HG02763 (cell line): ENCODE data around the gene SCEL.

Experiments used
- ATAC-seq: cut with Tn5 transposase; IDR thresholded peaks from one replicate; pipeline ENCODE4 v1.9.1; 2021; ENCODE audit warnings: mild to moderate bottlenecking, moderate library complexity; ENCODE audit not compliant: unreplicated experiment

SCEL gene

GRCh38 chr13:77521595-77522367 lies 13.7 kb upstream of the SCEL start:
- no peak for ATAC-seq

DNA sequence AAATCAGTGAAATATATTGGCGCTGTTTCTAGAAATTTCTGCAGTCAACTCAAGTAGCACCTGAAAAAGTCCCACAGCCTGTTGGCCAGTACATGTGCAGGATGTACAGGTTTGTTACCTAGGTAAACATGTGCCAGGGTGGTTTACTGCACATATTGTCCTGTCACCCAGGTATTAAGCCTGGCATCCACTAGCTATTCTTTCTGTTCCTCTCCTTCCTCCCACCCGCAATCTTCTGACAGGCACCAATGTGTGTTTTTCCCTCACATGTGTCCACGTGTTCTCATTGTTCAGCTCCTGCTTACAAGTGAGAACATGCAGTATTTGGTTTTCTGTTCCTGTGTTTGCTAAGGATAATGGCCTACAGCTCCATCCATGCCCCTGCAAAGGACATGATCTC lies 13.1 kb upstream of the SCEL start:
- ATAC-seq: no peak

DNA sequence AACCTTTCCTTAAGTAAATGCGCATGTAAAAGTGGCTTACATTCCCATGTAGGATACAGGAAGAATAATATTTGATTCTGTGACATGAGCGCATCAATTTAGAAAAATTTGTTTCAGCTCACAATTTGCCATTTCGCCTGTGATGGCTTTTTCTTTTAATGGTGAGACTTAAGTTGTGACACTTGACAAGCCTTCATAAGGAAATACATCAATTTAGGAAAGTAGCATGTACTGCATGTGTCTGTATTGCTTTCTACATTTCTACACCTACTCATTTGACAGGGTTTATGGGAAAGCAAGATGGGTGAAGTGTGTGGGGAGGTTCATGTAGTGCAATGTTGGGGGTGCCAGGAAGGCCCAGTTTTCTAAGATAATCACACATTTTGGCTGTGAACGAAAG lies 12.1 kb upstream of the SCEL start:
- ATAC-seq: no peak

GRCh38 chr13:77523834-77524728 lies 11.4 kb upstream of the SCEL start:
- no peak for ATAC-seq

DNA sequence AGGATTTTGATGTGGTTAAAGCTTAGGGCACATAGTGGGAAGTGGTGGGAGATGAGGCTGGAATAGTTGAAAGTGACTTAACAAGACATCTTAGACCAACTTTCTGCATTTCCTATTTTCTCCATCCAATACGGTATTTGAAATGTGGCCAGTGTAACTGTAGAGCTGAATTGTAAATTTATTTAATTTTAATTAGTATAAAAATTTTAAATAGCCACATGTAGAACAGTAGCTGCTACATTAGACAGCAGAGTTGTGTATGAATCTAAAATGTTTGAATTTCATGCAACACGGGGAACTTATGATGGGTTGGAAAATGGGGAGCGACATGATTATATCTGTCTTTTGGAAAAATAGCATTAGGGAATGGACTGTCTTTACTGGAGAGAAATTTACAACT lies 7.1 kb upstream of the SCEL start:
- no peak for ATAC-seq

DNA sequence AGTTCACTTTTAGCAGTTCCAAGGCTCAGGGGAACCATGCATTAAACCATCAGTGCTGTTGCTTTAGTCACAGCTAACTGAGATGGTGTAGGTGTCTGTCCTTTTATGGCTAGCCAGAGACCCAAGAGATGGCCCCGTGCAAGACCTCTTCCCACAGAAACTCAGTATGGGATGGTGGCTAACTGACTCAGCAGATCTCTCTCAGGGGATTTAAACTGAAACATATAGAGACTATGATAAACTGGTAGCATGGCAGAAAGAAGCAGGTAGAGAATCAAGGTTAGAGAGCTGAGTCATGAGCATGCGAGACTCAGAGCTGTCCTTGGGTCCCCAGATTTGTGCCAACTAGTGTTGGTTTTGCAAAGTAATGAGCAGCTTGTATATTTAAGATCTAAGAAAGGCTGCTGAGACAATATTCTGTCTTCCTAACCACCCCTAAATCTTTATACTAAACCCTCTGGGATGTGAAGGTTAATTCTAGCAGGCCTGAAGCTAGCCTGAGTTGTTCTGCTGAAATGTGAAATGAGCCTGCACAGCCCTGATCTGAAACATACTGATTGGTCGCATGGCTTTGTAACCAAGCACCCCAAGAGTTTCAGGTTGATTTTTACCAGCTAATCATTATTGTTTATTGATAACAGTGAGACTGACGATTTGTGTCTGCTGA lies 6.5 kb upstream of the SCEL start:
- peak; percentile 87 for ATAC-seq

- no peak for ATAC-seq
Observed at GRCh38 chr13:77529501-77529840, 6.0 kb upstream of the SCEL start.

DNA sequence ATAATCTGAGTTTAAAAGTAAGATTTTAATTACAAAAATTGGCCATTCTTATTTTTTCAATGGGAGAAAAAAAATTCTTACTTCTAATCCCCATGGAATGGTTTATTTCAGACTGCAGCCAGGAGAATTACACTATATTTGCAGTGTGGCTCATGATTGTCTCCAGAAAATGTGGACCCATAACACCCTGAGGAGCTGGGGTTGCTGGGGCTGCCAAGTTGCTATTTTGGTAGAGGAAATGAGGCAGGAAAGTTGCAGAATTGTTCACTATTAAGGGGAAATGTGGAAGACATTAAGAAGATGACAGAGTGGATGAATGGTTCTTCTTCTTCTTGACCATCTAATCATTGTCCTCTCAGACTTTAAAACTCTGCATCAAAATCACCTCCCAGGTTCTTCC lies 4.6 kb upstream of the SCEL start:
- ATAC-seq: no peak

DNA sequence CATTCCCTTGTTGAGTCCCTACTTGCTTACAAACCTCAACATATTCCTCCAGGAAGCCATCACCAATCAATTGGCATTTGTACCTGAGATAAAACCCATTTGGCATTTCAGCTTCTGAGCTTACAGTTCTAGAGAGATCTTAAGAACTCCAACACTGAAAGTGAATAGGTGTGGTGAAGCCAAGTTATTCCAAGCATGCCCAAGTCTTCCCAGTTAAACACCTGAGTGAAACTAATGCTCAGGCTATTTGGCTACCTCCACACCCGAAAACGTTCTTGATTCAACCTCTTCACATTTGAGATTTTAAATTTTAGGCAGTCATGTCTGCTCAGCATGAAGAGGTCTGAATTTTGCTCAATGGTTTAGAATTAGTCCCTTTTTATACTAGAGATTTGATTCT lies 2.5 kb upstream of the SCEL start:
- no peak for ATAC-seq

GRCh38 chr13:77533875-77534788 lies 1.4 kb upstream of the SCEL start:
- no peak for ATAC-seq

DNA sequence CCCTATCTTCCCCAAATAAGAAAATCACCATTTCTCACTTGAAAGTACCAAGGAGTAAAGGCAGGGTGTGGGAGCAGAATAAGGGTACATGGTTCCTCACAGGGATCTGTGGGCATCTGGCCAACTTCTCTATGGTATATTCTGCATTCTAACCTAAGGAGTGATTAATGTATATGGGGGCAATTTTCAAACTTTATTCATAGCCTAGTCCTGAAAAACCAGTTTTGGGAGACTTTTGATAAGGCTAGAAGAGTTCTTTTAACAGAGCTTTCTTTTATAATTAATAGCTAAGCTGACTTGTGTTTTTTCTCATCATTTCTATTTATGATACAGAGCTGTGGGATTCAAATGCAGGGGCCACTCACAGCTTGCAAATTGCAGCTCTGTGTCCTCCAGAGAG lies 852 bp downstream of the SCEL start:
- ATAC-seq: no peak

GRCh38 chr13:77537289-77537919 lies 1.9 kb downstream of the SCEL start:
- no peak for ATAC-seq

GRCh38 chr13:77543711-77544110 lies 8.2 kb downstream of the SCEL start:
- no peak for ATAC-seq

GRCh38 chr13:77544355-77544754 lies 8.8 kb downstream of the SCEL start:
- no peak for ATAC-seq

GRCh38 chr13:77544758-77545338 lies 9.3 kb downstream of the SCEL start:
- no peak for ATAC-seq

DNA sequence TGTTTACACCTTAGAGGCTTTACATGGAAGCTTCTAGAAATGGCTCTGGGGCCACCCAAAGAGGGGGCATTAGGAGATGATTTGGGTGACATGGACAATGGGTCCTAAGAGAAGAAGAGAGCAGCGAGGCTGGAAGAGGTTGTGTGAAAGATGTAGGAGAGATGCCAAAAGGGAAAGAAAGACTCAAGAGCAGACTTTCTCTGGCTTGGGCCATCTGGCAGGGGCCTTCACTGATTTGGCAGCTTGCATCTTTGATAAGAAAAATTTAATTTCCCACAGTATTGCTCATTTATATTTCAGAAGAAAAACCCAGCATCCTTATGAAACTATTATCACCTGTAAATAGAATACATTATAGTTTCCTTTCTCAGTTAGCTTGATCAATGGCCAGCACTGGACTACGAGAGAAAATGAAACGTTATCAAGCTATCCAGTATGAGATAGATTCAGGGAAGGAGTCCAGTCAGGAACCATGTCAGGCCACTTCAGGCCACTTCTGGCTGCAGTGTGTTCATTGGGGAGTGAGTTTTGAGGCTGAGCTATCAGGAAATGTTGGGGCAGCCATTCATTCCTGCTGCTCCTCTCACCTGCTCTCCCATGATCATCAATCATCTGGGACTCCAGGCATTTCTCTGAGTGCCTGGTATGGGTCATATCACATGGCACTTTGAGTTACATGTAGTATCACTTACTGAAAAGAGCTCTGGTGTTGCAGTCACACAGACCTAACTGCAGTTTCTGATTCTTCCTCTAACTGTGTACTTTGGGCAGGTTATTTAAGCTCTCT lies 10.3 kb downstream of the SCEL start:
- no peak for ATAC-seq

- ATAC-seq: peak; percentile 64
Observed at GRCh38 chr13:77548095-77548494, 12.6 kb downstream of the SCEL start.

DNA sequence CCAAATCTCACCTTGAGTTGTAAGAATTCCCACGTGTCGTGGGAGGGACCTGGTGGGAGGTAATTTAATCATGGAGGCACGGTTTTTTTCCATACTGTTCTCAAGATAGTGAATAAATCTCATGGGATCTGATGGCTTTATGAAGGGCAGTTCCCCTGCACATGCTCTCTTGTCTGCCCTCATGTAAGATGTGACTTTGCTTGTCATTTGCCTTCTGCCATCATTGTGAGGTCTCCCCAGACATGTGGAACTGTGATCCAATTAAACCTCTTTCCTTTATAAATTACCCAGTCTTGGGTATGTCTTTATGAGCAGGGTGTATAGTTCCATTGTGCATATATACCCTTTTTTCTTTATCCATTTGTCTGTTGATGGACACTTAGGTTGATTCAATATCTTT lies 13.1 kb downstream of the SCEL start:
- ATAC-seq: no peak

DNA sequence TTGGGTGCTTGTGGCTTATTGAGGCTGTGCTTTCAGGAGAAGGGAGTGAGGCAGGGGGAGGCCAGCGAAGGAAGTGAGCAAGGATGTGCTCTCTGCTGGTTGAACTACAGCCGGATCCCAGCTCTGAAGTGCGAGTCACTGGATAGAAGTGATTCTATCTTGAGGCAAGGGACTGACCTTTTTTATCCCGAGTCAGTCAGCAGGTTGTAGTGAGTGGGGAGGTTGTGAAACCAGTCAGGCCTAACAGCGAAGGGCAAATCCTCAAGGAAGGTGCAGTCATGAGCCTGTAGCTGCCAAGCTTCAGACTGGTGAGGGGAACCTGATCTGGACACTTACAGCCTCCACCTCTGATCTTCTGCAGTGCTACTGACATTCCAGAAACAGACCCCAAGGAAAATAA lies 18.6 kb downstream of the SCEL start:
- ATAC-seq: no peak
